Measurements from ENCODE around the gene GDF11.
A peak's percentile ranks its signal among the peaks of the same experiment; 100 is the strongest.

DNA sequence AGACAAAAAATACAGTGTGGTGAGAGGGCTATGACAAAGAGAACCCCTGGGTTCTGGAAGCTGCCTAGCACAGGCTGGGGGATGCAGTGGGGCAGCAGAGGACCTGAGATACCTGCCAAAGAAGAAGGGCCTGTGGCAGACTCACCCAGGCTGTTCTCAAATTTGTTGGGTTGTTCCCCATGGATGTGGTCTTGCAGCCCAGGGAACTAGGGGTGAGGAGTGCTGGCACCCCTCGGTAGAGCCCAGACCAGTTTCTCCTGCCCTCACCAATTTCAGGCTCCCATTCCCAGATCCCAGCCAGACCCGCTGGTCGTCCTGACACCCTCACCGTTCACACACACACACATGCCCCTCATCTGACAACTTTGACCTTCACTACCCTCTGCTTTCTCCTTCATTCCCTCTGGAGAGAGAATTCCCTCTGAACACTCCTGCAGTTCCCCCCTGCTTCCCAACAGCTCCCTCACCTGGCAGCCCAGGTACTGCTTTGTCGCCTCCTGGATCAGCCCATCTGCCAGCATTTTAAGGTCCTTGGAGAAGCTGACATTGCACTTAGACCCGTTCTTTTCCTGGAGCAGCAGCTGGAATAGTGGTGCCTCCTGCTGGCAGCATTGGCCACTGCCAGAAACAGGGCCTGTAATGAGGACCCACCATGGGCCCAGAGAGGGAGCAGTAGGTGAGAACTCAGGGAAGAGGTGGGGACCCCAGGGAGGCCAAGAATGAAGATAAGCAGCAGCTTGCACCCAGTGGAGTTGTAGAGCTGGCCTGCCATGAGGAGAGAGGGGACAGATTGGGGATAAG lies 5.9 kb upstream of the GDF11 start:
- TF ChIP-seq, protein P1, sequence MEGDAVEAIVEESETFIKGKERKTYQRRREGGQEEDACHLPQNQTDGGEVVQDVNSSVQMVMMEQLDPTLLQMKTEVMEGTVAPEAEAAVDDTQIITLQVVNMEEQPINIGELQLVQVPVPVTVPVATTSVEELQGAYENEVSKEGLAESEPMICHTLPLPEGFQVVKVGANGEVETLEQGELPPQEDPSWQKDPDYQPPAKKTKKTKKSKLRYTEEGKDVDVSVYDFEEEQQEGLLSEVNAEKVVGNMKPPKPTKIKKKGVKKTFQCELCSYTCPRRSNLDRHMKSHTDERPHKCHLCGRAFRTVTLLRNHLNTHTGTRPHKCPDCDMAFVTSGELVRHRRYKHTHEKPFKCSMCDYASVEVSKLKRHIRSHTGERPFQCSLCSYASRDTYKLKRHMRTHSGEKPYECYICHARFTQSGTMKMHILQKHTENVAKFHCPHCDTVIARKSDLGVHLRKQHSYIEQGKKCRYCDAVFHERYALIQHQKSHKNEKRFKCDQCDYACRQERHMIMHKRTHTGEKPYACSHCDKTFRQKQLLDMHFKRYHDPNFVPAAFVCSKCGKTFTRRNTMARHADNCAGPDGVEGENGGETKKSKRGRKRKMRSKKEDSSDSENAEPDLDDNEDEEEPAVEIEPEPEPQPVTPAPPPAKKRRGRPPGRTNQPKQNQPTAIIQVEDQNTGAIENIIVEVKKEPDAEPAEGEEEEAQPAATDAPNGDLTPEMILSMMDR (IDR thresholded peaks at IDR 0.05; ENCODE audit: low read depth, low read length), result peak; percentile 94
- TF ChIP-seq POLR2A (IDR thresholded peaks at IDR 0.05; ENCODE audit: extremely low read depth, insufficient read length) (no peak), MYC (IDR thresholded peaks at IDR 0.05; ENCODE audit: low read depth, low read length) (no peak)
- TF ChIP-seq, protein P2, sequence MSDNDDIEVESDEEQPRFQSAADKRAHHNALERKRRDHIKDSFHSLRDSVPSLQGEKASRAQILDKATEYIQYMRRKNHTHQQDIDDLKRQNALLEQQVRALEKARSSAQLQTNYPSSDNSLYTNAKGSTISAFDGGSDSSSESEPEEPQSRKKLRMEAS (IDR thresholded peaks at IDR 0.05; ENCODE audit: low read depth, low read length), result 0 out of 2 replicates have a peak, but pooled peaks have one; percentile 39

All from NB4 (cell line).